Stimulated activated CD4-positive, alpha-beta T cell treated with anti-CD3 and anti-CD28 coated beads, Interleukin-2, amount 100 ng/mL, for 24 hours (primary cell): ENCODE data around the gene OR4L1.
"Not testable (repeated sequence)": the region's sequence is repeated elsewhere in the genome, so short reads cannot be mapped to it uniquely, and the experiment has no call there.

ENCODE experiments used
- DNase-seq, 2 donors: peaks; one replicate each; pipeline ENCODE4 v3.0.0-alpha.2; 2020

The OR4L1 gene

GRCh38 chr14:20059745-20060144 is at the start of gene OR4L1:
Gene OR4L1, plus strand, starts transcription at chr14:20060045. Its CDS starts 0 bp downstream, at chr14:20060045.
- DNase-seq: no peak

GRCh38 chr14:20019257-20019865 is 40.5 kb upstream of the OR4L1 start, which contains the start of gene OR4K14:
Gene OR4K14, minus strand, starts transcription at chr14:20019307. Its CDS starts 4,114 bp downstream, at chr14:20015193.
- DNase-seq: no peak

- no peak for DNase-seq
Measured at GRCh38 chr14:20031058-20031457, 28.8 kb upstream of the OR4L1 start.

GRCh38 chr14:20035449-20035848 is 24.4 kb upstream of the OR4L1 start:
- no peak for DNase-seq

- DNase-seq: no peak
Measured at GRCh38 chr14:20035938-20036337, 23.9 kb upstream of the OR4L1 start, which contains the start of gene OR4K13. Gene OR4K13, minus strand, starts transcription at chr14:20036038. Its CDS starts 1,280 bp downstream, at chr14:20034758.

- no peak for DNase-seq
Measured at GRCh38 chr14:20044243-20044642, 15.6 kb upstream of the OR4L1 start.

GRCh38 chr14:20048202-20048601 is 11.6 kb upstream of the OR4L1 start:
- no peak for DNase-seq

GRCh38 chr14:20092050-20092449 is 32.2 kb downstream of the OR4L1 start:
- no peak for DNase-seq

- DNase-seq: no peak
Measured at GRCh38 chr14:20093442-20093841, 33.6 kb downstream of the OR4L1 start.

- DNase-seq: not testable (repeated sequence)
Measured at GRCh38 chr14:20098926-20099770, 39.3 kb downstream of the OR4L1 start.

GRCh38 chr14:20110438-20110837 is 50.6 kb downstream of the OR4L1 start, which contains the start of gene OR4K17:
Gene OR4K17, plus strand, starts transcription at chr14:20110739. Its CDS starts 6,761 bp downstream, at chr14:20117500.
- DNase-seq: no peak
